LNCAP (cell line): Measurements from ENCODE around the gene PTPRM.

Experiments
- CTCF ChIP-seq: fragments of 450-650 bp; IDR thresholded peaks from 2 replicates; pipeline ENCODE4 v1.5.1; 2017; ENCODE audit warnings: mild to moderate bottlenecking

PTPRM gene

GRCh38 chr18:7596147-7596546 lies 29.0 kb downstream of the PTPRM start:
- no peak for TF ChIP-seq CTCF

GRCh38 chr18:7597500-7597899 lies 30.4 kb downstream of the PTPRM start:
- TF ChIP-seq CTCF: no peak

GRCh38 chr18:7598167-7599047 lies 31.3 kb downstream of the PTPRM start:
- no peak for TF ChIP-seq CTCF

- TF ChIP-seq CTCF: no peak
These were observed 32.9 kb downstream of the PTPRM start for GRCh38 chr18:7600036-7600435.

GRCh38 chr18:7600528-7601245 lies 33.6 kb downstream of the PTPRM start:
- TF ChIP-seq CTCF: no peak

- TF ChIP-seq CTCF: no peak
These were observed 34.1 kb downstream of the PTPRM start for GRCh38 chr18:7601246-7601615.

- TF ChIP-seq CTCF: no peak
These were observed 34.8 kb downstream of the PTPRM start for GRCh38 chr18:7601936-7602335.
